GM15510 (cell line): ENCODE results near the gene DNAJC7.

Source experiments
- POLR2A ChIP-seq: IDR thresholded peaks from 3 replicates; pipeline ENCODE4 v1.6.1; 2011; ENCODE audit warnings: borderline replicate concordance; ENCODE audit not compliant: insufficient read length; ENCODE audit errors: extremely low read depth

The DNAJC7 gene

DNA sequence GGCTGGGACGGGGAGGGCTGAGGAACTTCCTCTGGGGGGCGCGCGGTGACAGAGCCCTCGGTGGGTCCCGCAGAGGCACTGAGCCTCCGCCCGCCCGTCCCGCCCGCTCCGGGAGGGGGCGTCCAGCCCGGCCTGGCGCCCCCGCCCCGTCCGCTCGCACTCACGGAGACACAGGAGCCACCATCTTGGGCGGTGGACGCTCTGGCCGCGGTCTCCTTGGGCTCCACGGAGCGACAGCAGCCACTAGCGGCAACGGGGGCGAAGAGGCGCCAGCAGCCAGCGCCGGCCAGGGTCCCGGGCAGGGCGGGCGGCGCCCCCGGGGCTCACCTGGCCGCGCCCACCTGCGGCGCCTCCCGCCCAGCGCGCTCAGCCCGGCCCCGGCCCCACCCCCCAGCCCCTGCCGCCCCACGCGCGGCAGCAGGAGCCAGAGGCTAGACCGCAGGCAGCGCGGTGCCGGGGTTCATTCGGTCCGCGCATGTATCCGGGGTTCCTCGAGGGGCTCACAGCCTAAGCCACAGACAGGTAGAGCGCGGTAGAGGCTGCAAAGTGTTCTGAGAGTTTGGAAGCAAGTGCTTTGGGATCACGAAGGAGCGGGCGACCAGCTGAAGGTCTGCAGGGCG is 33.3 kb upstream of the DNAJC7 start, which contains the start of gene C17orf113:
Gene C17orf113, minus strand, starts transcription at position 209 of the 620 bp plus-strand sequence. CDS start 7,225 bp downstream, outside the sequence.
- TF ChIP-seq POLR2A: no peak

DNA sequence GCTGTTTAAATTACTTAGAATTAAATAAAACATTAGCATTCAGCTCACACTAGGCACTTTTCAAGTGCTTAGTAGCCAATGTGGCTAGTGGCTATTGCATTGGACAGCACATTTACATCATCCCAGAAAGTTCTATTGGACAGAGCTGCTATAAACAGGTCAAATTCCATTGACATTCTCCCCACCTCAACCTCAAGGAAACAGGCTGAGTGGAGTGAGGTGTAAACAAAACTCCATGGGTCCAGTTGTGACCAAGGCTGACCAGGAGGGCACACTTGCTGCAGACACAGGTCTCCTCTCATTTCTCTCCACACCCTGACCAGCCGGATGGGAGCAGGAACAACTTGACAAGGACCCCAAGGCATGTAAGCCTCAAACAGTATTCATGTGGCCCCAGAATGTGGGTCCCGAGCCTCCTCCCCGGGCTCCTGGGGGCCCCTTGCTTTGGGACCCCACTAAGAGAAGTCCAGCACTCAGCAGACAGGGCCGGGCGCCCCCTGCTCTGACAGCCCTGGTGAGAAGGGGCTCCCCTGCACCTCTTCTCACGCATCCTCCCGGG is 32.7 kb upstream of the DNAJC7 start:
- no peak for TF ChIP-seq POLR2A

DNA sequence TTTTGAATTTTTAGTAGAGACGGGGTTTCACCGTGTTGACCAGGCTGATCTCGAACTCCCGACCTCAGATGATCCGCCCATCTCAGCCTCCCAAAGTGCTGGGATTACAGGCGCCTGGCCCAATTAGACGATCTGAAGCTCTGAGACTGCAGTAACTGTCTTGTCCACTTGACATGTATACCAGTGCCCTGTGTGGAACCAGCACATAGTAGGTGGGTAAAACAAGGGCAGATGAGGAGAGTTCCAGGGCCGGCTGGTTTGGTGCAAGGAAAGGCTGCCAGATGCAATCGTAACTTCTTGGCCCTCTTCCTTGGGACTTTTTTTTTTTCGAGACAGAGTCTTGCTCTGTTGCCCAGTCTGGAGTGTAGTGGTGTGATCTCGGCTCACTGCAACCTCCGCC is 30.1 kb upstream of the DNAJC7 start:
- TF ChIP-seq POLR2A: no peak

DNA sequence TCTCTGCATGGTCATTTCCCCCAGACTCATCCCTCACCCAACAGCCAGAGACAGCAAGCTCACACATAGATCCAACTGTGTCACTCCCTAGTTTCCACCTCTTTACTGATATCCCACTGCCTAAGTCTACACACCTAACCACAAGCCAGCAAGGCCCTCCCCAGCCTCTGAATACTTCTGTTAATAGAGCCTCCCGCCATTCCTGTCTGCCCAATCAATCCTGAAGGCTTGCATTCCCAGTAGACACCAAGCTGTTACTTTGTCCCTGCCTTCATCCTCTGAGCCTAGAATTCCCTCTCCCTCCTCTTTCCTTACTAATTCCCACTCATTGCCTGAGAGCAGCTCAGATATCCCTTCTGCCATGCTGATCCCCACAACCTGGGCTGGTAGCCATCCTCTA is 28.5 kb upstream of the DNAJC7 start:
- TF ChIP-seq POLR2A: no peak

- no peak for TF ChIP-seq POLR2A
These were observed 25.5 kb upstream of the DNAJC7 start for GRCh38 chr17:42042598-42043319.

DNA sequence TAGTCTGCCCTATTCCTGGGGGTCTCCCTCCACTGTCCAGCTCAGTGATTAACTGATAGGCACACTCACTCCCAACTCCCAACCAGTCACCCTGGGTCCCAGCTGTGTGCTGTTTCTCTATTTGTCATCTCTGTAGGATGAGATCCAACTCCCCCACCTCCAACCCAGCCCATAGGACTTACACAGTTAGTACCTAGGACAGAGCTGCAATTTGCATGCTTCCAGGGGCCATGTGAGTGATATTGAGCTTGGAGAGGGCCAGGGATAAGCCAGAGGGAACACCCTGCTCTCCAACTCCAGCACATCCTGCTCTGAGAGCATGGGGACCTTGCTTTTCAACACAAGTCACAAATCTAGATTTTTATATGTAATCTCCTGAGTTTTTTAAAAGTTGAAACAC is 24.4 kb upstream of the DNAJC7 start:
- TF ChIP-seq POLR2A: no peak

- no peak for TF ChIP-seq POLR2A
These were observed 23.6 kb upstream of the DNAJC7 start for GRCh38 chr17:42040818-42041217.

DNA sequence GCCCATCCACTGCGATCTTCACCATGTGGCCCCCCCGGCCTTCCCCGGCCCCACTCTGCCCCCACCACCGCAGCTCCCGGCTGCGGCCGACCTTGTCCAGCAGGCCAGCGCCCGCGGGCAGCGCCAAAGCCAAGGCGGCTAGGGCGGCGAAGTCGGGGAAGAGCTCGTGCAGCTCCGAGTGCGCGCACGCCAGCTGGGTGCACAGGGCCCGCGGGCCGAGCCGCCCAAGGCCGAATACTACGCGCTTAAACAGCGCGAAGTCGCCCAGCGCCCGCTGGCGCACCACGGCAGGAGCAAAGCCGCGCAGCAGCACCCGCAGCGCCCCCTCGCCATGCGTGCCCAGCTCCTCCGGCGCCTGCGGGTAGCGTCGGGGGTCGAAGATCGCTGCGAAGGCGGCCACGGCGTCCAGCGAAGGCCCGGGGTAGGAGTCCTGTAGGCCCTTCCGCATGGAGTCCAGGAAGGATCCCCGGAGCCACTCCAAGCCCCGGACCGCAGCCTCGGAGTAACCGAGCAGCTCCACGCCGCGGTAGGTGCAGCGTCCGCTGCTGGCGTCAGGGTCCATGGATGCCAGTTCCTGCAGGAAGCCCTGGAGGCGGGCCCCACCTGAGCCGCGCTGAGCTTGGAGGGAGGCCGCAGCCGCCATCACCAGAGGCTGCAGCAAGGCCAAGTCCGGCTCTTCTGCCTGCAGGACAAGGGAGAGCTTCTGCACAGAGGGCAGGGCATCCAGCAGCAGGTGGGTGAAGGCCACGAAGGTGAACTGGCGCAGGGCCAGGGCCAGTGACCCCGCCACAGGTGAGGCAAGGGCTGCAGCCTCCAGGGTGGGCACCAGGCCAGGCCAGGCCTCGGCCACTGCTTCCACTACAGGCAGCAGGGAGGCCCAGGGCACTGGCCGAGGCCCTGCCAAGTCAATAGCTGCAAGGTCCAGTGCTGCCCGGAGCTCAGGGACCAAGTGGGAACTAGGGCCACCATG is 22.8 kb upstream of the DNAJC7 start:
- no peak for TF ChIP-seq POLR2A

DNA sequence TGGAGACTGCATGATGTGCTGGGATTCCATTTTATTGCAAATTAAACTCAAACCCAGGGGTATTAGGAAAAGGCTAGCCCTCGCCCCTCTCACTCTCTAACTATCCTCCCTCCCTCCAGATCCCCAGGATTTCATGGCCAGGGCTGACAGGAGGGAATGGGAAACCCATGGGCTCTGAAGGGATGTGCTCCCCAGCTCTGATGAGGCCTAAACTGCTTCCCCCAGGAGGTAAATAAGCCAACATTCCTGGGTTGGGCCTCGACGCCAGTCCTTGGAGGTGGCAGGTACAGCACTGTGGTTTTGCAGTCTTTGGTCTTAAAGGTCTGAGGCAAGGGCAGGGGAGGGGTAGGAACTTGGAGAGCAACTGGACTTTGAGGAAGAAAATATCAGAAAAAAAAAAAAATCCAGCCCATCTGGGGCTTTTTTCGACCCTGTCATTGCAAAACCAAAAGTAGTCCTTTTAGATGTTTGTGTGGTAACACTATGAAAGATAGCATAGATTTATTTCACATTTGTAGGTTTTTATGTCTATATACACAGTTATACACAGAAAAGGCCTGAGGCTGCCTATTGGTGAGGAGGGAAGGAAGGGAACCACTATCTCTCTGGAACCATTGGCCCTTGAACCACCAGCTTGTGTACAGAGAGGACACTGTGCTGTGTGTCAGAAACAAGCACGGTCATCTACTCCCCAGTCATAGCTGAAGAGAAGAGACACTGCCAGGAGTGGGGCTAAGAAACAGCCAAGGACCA is 21.2 kb upstream of the DNAJC7 start:
- TF ChIP-seq POLR2A: no peak

DNA sequence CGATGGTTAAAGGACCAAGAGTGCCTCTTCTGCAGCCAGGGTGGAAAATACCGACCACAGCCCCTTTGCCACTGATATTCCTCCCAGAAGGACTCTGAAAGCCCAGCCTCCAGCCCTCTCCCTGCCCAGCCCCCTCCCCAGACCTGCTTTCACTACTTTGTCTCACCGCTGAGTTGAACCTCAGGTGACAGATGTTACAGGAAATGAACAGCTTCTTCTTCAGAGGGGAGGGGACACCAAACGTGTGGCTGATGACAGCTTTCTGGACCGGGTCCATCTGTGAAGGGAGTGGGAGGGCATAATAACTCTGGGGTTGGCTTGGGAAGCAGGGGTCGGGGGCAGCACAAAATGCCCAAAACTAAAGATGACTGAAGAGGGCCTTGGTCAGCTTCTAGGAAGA is 16.8 kb upstream of the DNAJC7 start:
- no peak for TF ChIP-seq POLR2A

GRCh38 chr17:42031584-42031983 is 14.3 kb upstream of the DNAJC7 start:
- no peak for TF ChIP-seq POLR2A

DNA sequence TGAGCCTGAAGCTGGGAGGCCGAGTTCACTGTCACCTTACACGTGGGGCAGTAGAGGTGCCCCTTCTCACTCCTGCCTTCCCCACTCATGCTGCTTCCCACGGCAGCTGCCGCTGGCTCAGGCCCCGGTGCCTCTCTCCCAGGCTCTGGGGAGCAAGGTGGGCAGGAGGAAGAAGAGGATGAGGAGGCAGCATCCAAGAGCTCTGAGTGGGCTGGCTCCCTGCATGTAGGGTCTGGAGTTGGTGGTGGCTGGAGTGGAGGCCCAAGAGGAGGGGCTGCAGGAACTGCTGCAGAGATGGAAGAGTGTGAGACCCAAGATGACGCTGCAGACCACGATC is 11.5 kb upstream of the DNAJC7 start:
- TF ChIP-seq POLR2A: no peak

DNA sequence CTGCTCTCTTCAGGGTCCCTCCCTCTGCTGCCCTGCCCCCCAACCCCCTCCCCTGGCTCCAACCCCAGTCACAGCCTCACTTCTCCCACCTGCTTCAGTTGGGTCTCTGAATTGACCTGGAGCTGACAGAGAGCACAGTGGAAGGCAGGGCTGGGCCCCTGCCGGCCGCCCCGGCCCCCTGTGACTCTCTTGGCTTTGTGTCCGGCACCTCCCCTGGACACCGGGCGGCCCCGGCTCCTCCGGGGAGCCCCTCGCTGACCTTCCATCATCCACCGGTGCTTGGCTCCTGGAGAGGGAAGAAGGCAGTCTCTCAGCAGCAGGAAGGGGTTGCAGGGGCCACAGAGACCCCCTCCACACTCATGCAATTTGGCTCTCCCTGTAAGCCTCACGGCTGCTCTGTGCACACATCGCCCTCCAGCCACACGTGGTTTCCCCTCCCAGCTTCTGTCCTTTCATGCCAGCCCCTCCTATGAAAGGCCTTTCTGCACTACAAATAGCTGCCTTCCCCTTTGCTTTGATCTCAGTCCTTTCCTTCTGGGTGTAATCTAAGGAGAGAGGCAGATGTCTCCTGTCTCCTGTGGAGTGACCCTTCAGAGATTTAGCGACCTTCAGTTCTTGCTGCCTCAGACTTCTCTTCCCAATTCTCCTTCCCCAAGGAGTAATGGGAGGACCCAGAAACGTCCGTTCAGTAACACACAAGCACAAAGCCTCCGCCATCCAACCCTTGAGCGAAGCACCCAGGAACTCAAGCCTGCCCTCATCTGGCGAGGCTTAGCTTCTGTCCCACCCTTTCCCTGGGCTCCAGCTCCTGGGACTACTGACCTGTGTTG is 10.9 kb upstream of the DNAJC7 start:
- TF ChIP-seq POLR2A: no peak

DNA sequence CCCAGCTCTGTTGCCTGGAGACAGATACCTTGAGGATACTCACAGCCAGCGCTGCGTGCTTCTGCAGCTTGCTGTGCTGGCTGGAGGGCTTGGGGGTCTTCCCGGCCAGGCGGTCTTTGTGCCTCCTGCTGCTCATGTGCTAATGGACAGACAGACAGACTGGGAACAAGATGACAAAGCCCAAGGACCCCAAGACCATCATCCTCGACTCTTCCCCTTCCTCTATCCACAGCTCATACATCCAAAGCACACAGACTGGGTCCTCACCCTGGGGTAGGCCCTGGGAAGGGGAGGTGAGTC is 10.3 kb upstream of the DNAJC7 start:
- TF ChIP-seq POLR2A: no peak

DNA sequence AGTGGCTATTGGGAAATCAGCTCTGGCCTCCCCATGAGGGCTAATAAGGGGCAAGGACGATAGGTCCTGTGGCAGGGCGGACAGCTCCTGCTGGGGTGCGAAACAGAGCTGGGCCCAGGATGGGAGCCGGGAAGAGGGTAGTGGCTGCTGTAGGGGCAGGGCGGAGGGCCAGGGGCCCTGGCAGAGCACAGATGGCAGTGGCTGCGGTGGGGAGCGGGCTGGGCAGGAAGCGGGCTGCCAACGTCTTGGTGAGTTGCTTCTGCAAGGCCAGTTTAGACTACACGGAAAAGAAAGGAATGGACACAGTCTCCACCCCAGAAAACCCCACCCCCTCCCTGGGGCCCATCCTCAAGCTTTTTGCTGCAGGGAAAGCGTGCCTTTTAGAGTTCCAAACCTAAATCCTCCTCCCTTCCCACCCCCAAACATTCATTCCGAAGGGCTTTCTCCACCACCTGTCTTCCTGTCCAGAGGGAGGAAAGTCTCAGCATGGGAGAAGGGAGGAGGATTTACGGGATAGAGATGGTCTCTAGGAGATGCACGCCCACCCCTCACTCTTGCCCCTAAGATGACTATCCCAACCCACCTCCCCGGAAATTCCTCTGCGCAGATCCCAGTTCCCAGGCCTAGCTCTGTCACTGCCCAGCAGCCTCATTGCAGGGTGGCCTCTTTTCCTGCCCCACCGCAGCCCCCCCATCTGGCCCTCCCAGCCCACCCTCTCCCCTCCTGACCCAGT is 9.8 kb upstream of the DNAJC7 start:
- TF ChIP-seq POLR2A: no peak
